ENCODE results near the gene NOX4.

GRCh38 chr11:89381094-89381493 is 110.1 kb downstream of the NOX4 start:
- TF ChIP-seq CTCF (IDR thresholded peaks at IDR 0.05) (no peak), ZFX (IDR thresholded peaks at IDR 0.05; ENCODE audit: borderline replicate concordance) (no peak)

Measured in 22Rv1 (cell line).